Measurements from ENCODE around the gene UFC1.

- no peak for TF ChIP-seq CTCF (IDR thresholded peaks at IDR 0.05)
- TF ChIP-seq POLR2A (IDR thresholded peaks at IDR 0.05): no peak
These were observed 47.4 kb downstream of the UFC1 start for GRCh38 chr1:161200992-161201835.
